ENCODE results near the gene PRDM16.

PRDM16 gene

GRCh38 chr1:3444298-3444697, 375.3 kb downstream of the PRDM16 start:
- DNase-seq, result no peak

GRCh38 chr1:3444736-3445135, 375.7 kb downstream of the PRDM16 start:
- DNase-seq, result no peak

- no peak for DNase-seq
Measured at GRCh38 chr1:3450202-3450863, 381.3 kb downstream of the PRDM16 start.

GRCh38 chr1:3450983-3451382, 382.0 kb downstream of the PRDM16 start:
- no peak for DNase-seq

- no peak for DNase-seq
Measured at GRCh38 chr1:3451994-3452865, 383.2 kb downstream of the PRDM16 start.

GRCh38 chr1:3452866-3453175, 383.8 kb downstream of the PRDM16 start:
- no peak for DNase-seq

GRCh38 chr1:3453203-3453761, 384.3 kb downstream of the PRDM16 start:
- peak; percentile 29 to 36 for DNase-seq

GRCh38 chr1:3453891-3454810, 385.1 kb downstream of the PRDM16 start, which contains the start of gene ARHGEF16:
ARHGEF16 (plus strand) TSS chr1:3454665; CDS start chr1:3463085, 8,420 bp downstream.
- DNase-seq, result peak; percentile 0 to 4

- DNase-seq, result no peak
Measured at GRCh38 chr1:3454811-3455618, 386.0 kb downstream of the PRDM16 start.

- no peak for DNase-seq
Measured at GRCh38 chr1:3455670-3456448, 386.9 kb downstream of the PRDM16 start.

GRCh38 chr1:3456449-3456963, 387.5 kb downstream of the PRDM16 start:
- no peak for DNase-seq

- DNase-seq, result no peak
Measured at GRCh38 chr1:3456964-3457909, 388.2 kb downstream of the PRDM16 start.

- DNase-seq, result no peak
Measured at GRCh38 chr1:3457910-3458883, 389.2 kb downstream of the PRDM16 start.

- DNase-seq, result no peak
Measured at GRCh38 chr1:3459051-3459908, 390.3 kb downstream of the PRDM16 start.

- no peak for DNase-seq
Measured at GRCh38 chr1:3459940-3460671, 391.1 kb downstream of the PRDM16 start.

GRCh38 chr1:3460672-3461131, 391.7 kb downstream of the PRDM16 start:
- DNase-seq, result no peak
